ENCODE measurements around the gene UAP1L1.

The UAP1L1 gene, protein sequence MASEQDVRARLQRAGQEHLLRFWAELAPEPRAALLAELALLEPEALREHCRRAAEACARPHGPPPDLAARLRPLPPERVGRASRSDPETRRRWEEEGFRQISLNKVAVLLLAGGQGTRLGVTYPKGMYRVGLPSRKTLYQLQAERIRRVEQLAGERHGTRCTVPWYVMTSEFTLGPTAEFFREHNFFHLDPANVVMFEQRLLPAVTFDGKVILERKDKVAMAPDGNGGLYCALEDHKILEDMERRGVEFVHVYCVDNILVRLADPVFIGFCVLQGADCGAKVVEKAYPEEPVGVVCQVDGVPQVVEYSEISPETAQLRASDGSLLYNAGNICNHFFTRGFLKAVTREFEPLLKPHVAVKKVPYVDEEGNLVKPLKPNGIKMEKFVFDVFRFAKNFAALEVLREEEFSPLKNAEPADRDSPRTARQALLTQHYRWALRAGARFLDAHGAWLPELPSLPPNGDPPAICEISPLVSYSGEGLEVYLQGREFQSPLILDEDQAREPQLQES

DNA sequence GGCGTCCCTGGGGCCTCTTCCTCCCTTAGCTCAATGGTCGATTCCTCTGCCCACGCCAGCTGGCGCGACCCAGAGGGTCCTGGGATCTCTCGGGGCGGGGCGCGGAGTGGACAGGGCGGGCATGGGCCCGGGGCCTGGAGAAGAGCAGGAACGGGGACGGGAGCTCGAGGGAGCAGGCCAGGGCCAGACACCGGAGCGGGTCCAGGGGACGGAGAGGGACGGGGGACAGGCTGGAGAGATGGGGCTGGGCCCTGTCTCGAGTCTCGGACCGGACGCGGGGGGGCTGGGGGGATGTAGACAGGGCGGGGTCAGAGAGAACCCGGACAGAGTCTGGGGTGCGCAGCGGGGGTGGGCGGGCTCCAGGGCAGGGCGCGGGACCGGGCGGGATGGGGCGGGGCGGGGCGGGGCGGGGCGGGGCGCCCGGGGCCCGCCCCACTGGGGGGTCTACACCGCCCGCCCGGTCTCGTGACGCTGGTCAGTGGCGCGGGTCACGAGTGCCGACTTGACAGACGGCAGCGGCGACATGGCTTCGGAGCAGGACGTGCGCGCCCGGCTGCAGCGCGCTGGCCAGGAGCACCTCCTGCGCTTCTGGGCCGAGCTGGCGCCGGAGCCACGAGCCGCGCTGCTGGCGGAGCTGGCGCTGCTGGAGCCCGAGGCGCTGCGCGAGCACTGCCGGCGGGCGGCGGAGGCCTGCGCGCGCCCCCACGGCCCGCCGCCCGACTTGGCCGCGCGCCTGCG lies at the start of gene UAP1L1:
UAP1L1 (plus strand) TSS at position 508 of the 738 bp plus-strand sequence; CDS start at position 524, 16 bp downstream.
- H3K4me3 ChIP-seq (ENCODE audit: low read length): peak within 1 kb of the TSS; percentile 68
- TF ChIP-seq, protein P1, sequence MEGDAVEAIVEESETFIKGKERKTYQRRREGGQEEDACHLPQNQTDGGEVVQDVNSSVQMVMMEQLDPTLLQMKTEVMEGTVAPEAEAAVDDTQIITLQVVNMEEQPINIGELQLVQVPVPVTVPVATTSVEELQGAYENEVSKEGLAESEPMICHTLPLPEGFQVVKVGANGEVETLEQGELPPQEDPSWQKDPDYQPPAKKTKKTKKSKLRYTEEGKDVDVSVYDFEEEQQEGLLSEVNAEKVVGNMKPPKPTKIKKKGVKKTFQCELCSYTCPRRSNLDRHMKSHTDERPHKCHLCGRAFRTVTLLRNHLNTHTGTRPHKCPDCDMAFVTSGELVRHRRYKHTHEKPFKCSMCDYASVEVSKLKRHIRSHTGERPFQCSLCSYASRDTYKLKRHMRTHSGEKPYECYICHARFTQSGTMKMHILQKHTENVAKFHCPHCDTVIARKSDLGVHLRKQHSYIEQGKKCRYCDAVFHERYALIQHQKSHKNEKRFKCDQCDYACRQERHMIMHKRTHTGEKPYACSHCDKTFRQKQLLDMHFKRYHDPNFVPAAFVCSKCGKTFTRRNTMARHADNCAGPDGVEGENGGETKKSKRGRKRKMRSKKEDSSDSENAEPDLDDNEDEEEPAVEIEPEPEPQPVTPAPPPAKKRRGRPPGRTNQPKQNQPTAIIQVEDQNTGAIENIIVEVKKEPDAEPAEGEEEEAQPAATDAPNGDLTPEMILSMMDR (conservative IDR thresholded peaks at IDR 0.05; ENCODE audit: low read length): no peak
- DNase-seq (ENCODE audit: low read depth): peak; percentile 60

DNA sequence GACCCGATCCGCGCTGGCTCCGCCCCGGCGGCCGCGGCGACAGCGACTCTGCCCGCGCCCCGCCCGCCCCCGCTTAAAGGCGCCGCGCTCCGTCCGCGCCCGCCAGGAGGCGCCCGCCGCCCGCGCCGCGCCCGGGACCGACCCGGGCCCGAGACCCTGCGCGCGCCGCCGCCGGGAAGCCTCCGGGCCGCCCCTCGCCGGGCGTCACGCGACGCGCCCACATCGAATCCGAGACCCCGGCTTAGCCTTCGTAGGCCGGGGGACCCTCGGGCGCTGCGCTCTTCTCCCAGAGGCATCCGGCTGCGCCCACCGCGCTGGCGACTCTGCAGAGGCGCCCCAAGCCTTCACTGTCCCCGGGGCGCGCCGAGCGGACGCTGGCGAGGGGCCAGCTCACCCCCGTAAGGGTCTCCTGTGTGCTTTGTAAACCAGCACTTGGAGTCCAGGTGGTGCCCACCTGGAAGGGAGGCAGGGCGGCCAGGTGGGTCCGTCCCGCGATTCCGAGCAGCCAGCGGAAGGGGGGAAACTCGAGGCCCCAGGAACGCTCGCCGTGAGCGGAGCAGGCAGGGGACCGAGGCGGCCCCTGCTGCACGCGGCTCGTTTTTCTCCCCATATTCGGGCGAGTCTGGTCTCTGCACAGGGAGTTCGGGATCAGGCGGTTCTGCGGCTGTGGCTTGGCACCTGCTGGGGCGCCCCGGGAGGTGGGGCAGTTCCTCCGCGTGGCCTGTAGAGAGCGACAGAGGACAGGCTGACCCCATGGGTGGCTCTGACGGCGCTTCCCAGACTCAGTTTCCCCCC lies 48.9 kb upstream of the UAP1L1 start:
- peak; percentile 29 for DNase-seq (ENCODE audit: low read depth)
- peak overlapping the region; percentile 57 for H3K4me3 ChIP-seq (ENCODE audit: low read length)
- TF ChIP-seq, protein P1 (conservative IDR thresholded peaks at IDR 0.05; ENCODE audit: low read length): peak; percentile 43

DNA sequence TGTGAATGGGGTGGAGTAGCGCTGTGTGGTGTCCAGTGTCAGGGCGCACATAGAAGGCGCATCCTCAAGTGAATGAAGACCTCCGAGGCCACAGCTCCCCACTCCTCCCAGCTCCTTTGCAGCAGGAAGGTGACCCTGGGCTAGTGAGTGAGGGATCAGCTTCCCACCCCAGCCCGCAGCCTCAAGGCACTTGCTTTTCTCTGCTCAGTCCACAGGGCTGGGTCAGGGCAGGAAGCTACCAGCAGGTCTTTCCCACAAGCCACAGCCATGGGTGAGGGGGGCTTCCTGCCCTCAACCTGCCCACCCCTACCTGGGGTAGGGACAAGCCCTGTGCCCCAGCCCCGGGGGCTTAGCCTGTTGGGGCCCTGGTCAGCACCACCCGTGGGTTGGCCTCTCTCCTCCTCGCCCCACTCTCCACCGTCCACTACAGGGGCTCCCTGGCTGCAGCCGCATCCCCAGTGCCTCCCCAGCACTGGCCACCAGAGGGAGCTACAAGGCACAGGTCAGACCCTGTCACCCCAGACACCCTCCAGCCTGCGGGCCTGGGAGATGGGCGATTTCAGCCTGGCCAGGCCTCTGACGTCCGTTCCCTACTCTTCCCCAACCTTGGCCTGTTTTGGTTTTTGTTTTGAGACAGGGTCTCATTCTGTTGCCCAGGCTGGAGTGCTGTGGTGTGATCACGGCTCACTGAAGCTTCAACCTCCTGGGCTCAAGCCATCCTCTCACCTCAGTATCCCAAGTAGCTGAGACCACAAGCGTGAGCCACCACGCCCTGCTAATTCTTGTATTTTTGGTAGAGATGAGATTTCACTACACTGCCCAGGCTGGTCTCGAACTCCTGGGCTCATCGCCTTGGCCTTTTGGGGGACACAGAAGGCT lies 48.0 kb upstream of the UAP1L1 start:
- H3K4me3 ChIP-seq (ENCODE audit: low read length): peak overlapping the region; percentile 57
- TF ChIP-seq, protein P1 (conservative IDR thresholded peaks at IDR 0.05; ENCODE audit: low read length): peak; percentile 81

DNA sequence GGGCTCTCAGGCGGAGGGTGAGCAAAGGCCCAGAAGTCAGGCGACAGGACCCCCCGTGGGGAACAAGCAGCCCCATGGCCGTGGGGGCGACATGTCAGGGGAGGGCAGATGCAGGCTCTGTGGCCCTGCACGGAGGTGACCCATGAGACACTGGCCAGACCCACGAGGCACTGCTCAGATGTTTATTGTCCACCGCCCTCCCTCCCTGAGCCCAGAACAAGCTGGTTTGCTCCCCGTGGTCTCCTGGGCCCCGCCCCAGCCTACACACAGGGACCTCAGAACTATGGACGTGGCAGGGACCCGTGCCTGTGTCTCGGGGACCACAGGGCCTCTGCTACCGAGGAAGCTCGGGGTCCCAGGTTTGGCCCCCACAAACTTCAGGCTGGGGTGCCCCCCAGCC lies 47.3 kb upstream of the UAP1L1 start:
- no peak overlapping the region for H3K4me3 ChIP-seq (ENCODE audit: low read length)
- TF ChIP-seq, protein P1 (conservative IDR thresholded peaks at IDR 0.05; ENCODE audit: low read length): no peak
- no peak for DNase-seq (ENCODE audit: low read depth)

More for the DNA sequence above, 48.0 kb upstream of the UAP1L1 start:
- DNase-seq (ENCODE audit: low read depth): peak; percentile 32

DNA sequence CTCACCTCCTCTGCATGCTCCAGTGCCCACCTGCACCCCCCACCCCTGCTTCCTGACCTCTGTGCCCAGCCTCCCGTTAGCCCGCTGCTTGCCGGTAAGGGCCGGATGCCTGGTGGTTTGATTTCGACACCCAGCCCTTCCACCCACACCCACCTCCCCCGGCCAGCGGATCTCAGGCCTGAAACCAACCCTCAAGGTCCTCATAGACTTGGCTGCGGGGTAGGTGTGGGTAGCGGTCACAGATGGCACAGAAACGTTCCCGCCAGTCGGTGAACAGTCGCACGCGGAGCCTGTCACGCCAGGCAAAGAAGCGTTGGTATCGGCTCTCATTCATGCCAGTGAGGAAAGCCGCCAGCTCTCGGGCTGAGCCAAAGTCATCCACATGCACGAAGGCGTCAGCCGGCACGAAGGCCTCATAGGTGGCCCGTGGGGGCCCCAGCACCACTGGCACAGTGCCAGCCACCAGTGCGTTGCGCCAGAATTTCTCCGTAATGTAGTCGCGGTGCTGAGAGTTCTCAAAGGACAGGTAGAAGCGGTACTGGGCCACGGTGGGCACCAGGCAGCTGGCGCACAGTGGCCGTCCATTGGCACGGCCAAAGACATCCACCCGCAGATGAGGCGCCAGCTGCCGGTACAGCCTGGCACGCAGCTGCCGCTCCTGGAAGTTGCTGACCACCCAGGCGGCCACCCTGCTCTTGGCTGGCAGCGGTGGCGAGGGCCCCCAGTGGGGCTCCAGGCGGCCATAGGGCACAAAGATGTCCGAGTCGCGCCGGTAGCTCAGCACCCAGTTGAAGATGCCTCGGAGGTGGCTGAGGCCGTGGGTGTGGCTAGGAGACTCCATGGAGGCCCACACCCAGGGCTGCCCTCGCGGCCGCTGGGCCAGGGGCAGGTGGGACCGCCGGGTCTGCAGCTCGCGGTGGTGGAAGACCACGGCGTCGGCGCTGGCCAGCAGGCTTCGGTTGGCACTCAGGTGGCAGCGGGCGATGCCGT lies 46.5 kb upstream of the UAP1L1 start:
- H3K4me3 ChIP-seq (ENCODE audit: low read length): no peak overlapping the region
- TF ChIP-seq, protein P1 (conservative IDR thresholded peaks at IDR 0.05; ENCODE audit: low read length): no peak
- no peak for DNase-seq (ENCODE audit: low read depth)
